Esophagus muscularis mucosa (tissue), 4 donors: Measurements from ENCODE around the gene SETMAR. TPM values are rescaled to one million over a fixed set of nuclear protein-coding genes. Genes with fewer than 3 reads are reported as not detected.
"Not testable (repeated sequence)": the region's sequence is repeated elsewhere in the genome, so short reads cannot be mapped to it uniquely, and the experiment has no call there.

Source experiments
- DNase-seq: peaks from one replicate; pipeline ENCODE4 v3.0.0-alpha.2; 2017; ENCODE audit errors: extremely low spot score
- H3K27ac ChIP-seq, 4 donors: fragments of 200-600 bp; sonication (generic); replicated peaks in 1 of 4; 1 replicate in 3 of 4; 2 replicates in 1 of 4; pipeline ENCODE4 v1.5.1; 2016 to 2019; ENCODE audit warnings: mild to moderate bottlenecking in 1 of 4
- H3K27me3 ChIP-seq, 4 donors: fragments of 200-600 bp; sonication (generic); one replicate each; pipeline versions ENCODE4 v1.5.1 to v1.6.0; 2016 to 2019
- H3K36me3 ChIP-seq, 4 donors: fragments of 200-600 bp; sonication (generic); one replicate each; pipeline ENCODE4 v1.5.1; 2016 to 2019
- H3K4me1 ChIP-seq, 4 donors: fragments of 200-600 bp; sonication (generic); one replicate each; pipeline ENCODE4 v1.5.1; 2016 to 2019
- H3K4me3 ChIP-seq, 4 donors: fragments of 200-600 bp; sonication (generic); 1 replicate in 2 of 4; 2 replicates in 2 of 4; pipeline ENCODE4 v1.5.1; 2016 to 2019; ENCODE audit warnings: mild to moderate bottlenecking in 4 of 4, moderate library complexity in 1 of 4
- H3K9me3 ChIP-seq, 4 donors: fragments of 200-600 bp; sonication (generic); 1 replicate in 3 of 4; 2 replicates in 1 of 4; pipeline ENCODE4 v1.5.1; 2016 to 2019
- CTCF ChIP-seq, 3 experiments: fragments of 200-600 bp in 2 of 3; fragments of 450-650 bp in 1 of 3; sonication (generic) in 2 of 3; IDR thresholded peaks; one replicate each; pipeline ENCODE4 v1.5.1; 2017 to 2019; ENCODE audit warnings: antibody characterized with exemption in 3 of 3, mild to moderate bottlenecking in 2 of 3, moderate library complexity in 1 of 3
- EP300 ChIP-seq: sonication (generic); formaldehyde crosslinking; IDR thresholded peaks from one replicate; pipeline ENCODE4 v1.6.1; 2017; ENCODE audit warnings: antibody characterized with exemption
- POLR2A ChIP-seq: fragments of 450-650 bp; IDR thresholded peaks from one replicate; pipeline ENCODE4 v1.6.1; 2017; ENCODE audit warnings: antibody characterized with exemption, moderate library complexity, mild to moderate bottlenecking, low read depth
- POLR2AphosphoS5 ChIP-seq, 2 donors: sonication (generic); formaldehyde crosslinking; IDR thresholded peaks; one replicate each; pipeline ENCODE4 v1.6.1; 2017; ENCODE audit warnings: antibody characterized with exemption in 2 of 2
- WGBS: methylation state at CpG from one replicate; pipeline ENCODE4 v1.1.5; 2018; 5-methylcytosine and 5-hydroxymethylcytosine counted together
- intact Hi-C: fragments of 100-400 bp; cut with DNase I; formaldehyde crosslinking; loops from one replicate; pipeline ENCODE4 v1.15.1; 2023
- total RNA-seq, 4 donors: library from RNA; depleted of rRNA; stranded (reverse); fragments of >200 nt; gene quantifications; one replicate each; pipeline versions ENCODE4 v1.1.0 to v1.2.1, GENCODE V29; 2016

Gene SETMAR
- total RNA-seq, 4 donors from 2014 or later: 28.5 to 42.6 (median 31.4) TPM

- Histone ChIP-seq H3K4me1 (no peaks in the 10 kb centered on the region), H3K4me3 (no peak overlapping the region), H3K27me3 (no peaks in the 10 kb centered on the region), H3K27ac (no peak overlapping the region), H3K9me3 (no peaks in the 10 kb centered on the region), H3K36me3 (no peaks in the 10 kb centered on the region)
- DNase-seq: no peak
- 9% methylated on average over 5 of the region's 5 CpGs for WGBS
- intact Hi-C loops: no loop called here
- TF ChIP-seq POLR2AphosphoS5 (IDR thresholded peaks at IDR 0.05) (no peak), CTCF (IDR thresholded peaks at IDR 0.05) (peak; percentile 88 to 95 (median 94))
Observed at GRCh38 chr3:4290272-4290893, 12.8 kb upstream of the SETMAR start.

- no peaks in the 10 kb centered on the region for H3K9me3 ChIP-seq
Observed at GRCh38 chr3:4292301-4292700, 10.9 kb upstream of the SETMAR start.

GRCh38 chr3:4294616-4295327 is 8.4 kb upstream of the SETMAR start:
- intact Hi-C loops: no loop called here
- Histone ChIP-seq H3K27me3 (no peaks in the 10 kb centered on the region), H3K9me3 (no peaks in the 10 kb centered on the region), H3K36me3 (no peaks in the 10 kb centered on the region), H3K27ac (no peak overlapping the region), H3K4me1 (no peaks in the 10 kb centered on the region), H3K4me3 (no peak overlapping the region)
- DNase-seq: no peak
- 88% methylated on average over 11 of the region's 11 CpGs for WGBS
- TF ChIP-seq CTCF (IDR thresholded peaks at IDR 0.05) (no peak), EP300 (no peak), POLR2AphosphoS5 (IDR thresholded peaks at IDR 0.05) (no peak), POLR2A (no peak)

More at GRCh38 chr3:4292301-4292700, 10.9 kb upstream of the SETMAR start:
- TF ChIP-seq CTCF (IDR thresholded peaks at IDR 0.05): no peak
- TF ChIP-seq POLR2AphosphoS5 (IDR thresholded peaks at IDR 0.05): no peak
- no peak for TF ChIP-seq POLR2A
- no peak for TF ChIP-seq EP300
- no peak for DNase-seq
- Histone ChIP-seq H3K4me1 (no peaks in the 10 kb centered on the region), H3K4me3 (no peak overlapping the region), H3K36me3 (no peaks in the 10 kb centered on the region), H3K27me3 (no peaks in the 10 kb centered on the region), H3K27ac (no peak overlapping the region)
- WGBS: 66% methylated on average over 3 of the region's 3 CpGs
- intact Hi-C loops: no loop called here

- H3K27me3 ChIP-seq, H3K9me3 ChIP-seq, H3K27ac ChIP-seq, DNase-seq, H3K4me3 ChIP-seq, H3K36me3 ChIP-seq, intact Hi-C loops, H3K4me1 ChIP-seq: not testable (repeated sequence)
- WGBS: 81% methylated on average over 5 of the region's 5 CpGs
Observed at GRCh38 chr3:4296454-4296853, 6.7 kb upstream of the SETMAR start.

GRCh38 chr3:4297486-4297885 is 5.7 kb upstream of the SETMAR start:
- no peak for DNase-seq
- no peak for TF ChIP-seq CTCF (IDR thresholded peaks at IDR 0.05)
- no peak for TF ChIP-seq POLR2A
- no peak for TF ChIP-seq POLR2AphosphoS5 (IDR thresholded peaks at IDR 0.05)
- TF ChIP-seq EP300: no peak
- 17% methylated on average over 1 of the region's 2 CpGs for WGBS
- Histone ChIP-seq H3K4me1 (no peaks in the 10 kb centered on the region), H3K9me3 (no peaks in the 10 kb centered on the region), H3K27ac (no peak overlapping the region), H3K27me3 (no peaks in the 10 kb centered on the region), H3K4me3 (no peak overlapping the region), H3K36me3 (no peaks in the 10 kb centered on the region)
- intact Hi-C loops: no loop called here
